HL-60 (cell line): Measurements from ENCODE around the gene SCYGR7.
"Not testable (repeated sequence)": the region's sequence is repeated elsewhere in the genome, so short reads cannot be mapped to it uniquely, and the experiment has no call there.

ENCODE experiments used
- DNase-seq, 2 experiments: peaks; one replicate each; pipeline ENCODE4 v3.0.0-alpha.2; 2010 to 2020; ENCODE audit warnings: low read depth in 1 of 2, low spot score in 1 of 2
- H3K27ac ChIP-seq: fragments of 250-450 bp; sonication (Bioruptor Pico); replicated peaks from 2 replicates; pipeline ENCODE4 v1.5.1; 2020; ENCODE audit warnings: mild to moderate bottlenecking, moderate library complexity
- H3K27me3 ChIP-seq: fragments of 250-450 bp; sonication (Bioruptor Pico); 2 replicates; pipeline ENCODE4 v1.5.1; 2021; ENCODE audit warnings: mild to moderate bottlenecking, moderate library complexity; ENCODE audit not compliant: insufficient read depth, poor library complexity, severe bottlenecking
- H3K4me3 ChIP-seq: replicated peaks from 2 replicates; pipeline ENCODE4 v1.5.1; 2011; ENCODE audit warnings: mild to moderate bottlenecking, control low read depth, low read length; ENCODE audit not compliant: insufficient read depth
- GABPA ChIP-seq: IDR thresholded peaks from 2 replicates; pipeline ENCODE4 v1.6.1; 2012; ENCODE audit warnings: low read depth
- POLR2AphosphoS5 ChIP-seq: IDR thresholded peaks from 2 replicates; pipeline ENCODE4 v1.6.1; 2012; ENCODE audit warnings: low read depth
- SPI1 ChIP-seq: IDR thresholded peaks from 2 replicates; pipeline ENCODE4 v1.6.1; 2012; ENCODE audit warnings: low read depth, mild to moderate bottlenecking, borderline replicate concordance
- TF ChIP-seq, protein P1 (sequence below): IDR thresholded peaks from one replicate; pipeline ENCODE4 v1.5.1; 2011; ENCODE audit warnings: low read length, control low read depth, inconsistent platforms; ENCODE audit not compliant: insufficient read depth
- TF ChIP-seq, protein P2 (sequence below): IDR thresholded peaks from 2 replicates; pipeline ENCODE4 v1.6.1; 2012; ENCODE audit warnings: low read depth; ENCODE audit not compliant: insufficient replicate concordance

Gene SCYGR7

DNA sequence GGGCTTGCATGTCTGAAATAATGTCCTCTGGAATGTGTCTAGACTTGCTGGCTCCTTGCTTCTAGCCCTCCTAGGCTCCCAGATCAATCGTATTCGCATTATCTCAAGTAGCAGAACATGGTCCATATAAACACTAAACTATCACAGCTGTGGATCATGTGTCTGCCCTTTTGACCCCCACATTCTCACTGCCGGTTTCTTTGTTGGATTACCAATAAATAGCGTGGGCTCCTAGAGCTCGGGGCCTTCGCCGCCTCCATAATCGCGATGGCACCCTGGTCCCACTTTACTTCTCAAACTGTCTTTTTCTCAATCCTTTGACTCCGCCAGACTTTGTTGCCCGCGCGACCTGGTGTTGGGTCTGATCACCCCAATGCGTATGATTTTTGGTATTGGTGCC lies 11.2 kb downstream of the SCYGR7 start:
- H3K4me3 ChIP-seq: no peak overlapping the region
- H3K27me3 ChIP-seq: no peaks in the 10 kb centered on the region
- no peak for DNase-seq
- H3K27ac ChIP-seq: no peak overlapping the region
- TF ChIP-seq SPI1: no peak
- TF ChIP-seq, protein P1, sequence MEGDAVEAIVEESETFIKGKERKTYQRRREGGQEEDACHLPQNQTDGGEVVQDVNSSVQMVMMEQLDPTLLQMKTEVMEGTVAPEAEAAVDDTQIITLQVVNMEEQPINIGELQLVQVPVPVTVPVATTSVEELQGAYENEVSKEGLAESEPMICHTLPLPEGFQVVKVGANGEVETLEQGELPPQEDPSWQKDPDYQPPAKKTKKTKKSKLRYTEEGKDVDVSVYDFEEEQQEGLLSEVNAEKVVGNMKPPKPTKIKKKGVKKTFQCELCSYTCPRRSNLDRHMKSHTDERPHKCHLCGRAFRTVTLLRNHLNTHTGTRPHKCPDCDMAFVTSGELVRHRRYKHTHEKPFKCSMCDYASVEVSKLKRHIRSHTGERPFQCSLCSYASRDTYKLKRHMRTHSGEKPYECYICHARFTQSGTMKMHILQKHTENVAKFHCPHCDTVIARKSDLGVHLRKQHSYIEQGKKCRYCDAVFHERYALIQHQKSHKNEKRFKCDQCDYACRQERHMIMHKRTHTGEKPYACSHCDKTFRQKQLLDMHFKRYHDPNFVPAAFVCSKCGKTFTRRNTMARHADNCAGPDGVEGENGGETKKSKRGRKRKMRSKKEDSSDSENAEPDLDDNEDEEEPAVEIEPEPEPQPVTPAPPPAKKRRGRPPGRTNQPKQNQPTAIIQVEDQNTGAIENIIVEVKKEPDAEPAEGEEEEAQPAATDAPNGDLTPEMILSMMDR: no peak
- TF ChIP-seq, protein P2, sequence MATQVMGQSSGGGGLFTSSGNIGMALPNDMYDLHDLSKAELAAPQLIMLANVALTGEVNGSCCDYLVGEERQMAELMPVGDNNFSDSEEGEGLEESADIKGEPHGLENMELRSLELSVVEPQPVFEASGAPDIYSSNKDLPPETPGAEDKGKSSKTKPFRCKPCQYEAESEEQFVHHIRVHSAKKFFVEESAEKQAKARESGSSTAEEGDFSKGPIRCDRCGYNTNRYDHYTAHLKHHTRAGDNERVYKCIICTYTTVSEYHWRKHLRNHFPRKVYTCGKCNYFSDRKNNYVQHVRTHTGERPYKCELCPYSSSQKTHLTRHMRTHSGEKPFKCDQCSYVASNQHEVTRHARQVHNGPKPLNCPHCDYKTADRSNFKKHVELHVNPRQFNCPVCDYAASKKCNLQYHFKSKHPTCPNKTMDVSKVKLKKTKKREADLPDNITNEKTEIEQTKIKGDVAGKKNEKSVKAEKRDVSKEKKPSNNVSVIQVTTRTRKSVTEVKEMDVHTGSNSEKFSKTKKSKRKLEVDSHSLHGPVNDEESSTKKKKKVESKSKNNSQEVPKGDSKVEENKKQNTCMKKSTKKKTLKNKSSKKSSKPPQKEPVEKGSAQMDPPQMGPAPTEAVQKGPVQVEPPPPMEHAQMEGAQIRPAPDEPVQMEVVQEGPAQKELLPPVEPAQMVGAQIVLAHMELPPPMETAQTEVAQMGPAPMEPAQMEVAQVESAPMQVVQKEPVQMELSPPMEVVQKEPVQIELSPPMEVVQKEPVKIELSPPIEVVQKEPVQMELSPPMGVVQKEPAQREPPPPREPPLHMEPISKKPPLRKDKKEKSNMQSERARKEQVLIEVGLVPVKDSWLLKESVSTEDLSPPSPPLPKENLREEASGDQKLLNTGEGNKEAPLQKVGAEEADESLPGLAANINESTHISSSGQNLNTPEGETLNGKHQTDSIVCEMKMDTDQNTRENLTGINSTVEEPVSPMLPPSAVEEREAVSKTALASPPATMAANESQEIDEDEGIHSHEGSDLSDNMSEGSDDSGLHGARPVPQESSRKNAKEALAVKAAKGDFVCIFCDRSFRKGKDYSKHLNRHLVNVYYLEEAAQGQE: no peak
- no peak for TF ChIP-seq GABPA
- no peak for TF ChIP-seq POLR2AphosphoS5

DNA sequence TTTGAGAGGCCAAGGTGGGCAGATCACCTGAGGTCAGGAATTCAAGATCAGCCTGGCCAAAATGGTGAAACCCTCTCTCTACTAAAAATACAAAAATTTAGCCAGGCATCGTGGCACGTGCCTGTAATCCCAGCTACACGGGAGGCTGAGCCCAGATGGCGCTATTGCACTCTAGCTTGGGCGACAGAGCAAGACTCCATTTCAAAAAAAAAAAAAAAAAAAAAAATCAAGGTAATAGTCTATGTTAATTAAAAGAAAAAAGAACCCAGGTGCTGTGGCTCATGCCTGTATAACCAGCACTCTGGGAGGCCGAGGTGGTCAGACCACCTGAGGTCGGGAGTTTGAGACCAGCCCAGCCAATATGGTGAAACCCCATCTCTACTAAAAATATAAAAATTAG lies 12.6 kb downstream of the SCYGR7 start:
- not testable (repeated sequence) for DNase-seq, H3K27me3 ChIP-seq, H3K27ac ChIP-seq, H3K4me3 ChIP-seq

DNA sequence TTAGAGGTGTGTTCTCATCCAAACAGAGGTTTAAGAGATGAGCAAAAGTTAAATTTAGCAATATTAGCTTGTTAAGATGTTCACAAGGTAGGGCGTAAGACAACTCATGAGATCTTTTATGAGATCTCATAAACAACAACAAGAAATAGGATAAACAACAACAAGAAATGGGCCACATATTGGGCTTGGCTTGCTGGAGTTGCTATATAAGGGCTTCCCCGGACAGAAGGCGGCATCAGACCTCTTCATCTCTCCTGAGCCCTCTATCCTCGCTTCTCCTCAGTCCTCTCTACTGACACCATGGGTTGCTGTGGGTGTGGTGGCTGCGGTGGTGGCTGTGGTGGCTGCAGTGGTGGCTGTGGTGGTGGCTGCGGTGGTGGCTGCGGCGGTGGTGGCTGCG lies 17.5 kb downstream of the SCYGR7 start, which contains the start of gene SCYGR8:
Gene SCYGR8, plus strand, starts transcription at position 301 of the 400 bp plus-strand sequence. Its CDS starts 0 bp downstream, at position 301.
- no peaks in the 10 kb centered on the region for H3K27me3 ChIP-seq
- H3K4me3 ChIP-seq: no peak within 1 kb of the TSS
- no peak within 1 kb of the TSS for H3K27ac ChIP-seq
- TF ChIP-seq POLR2AphosphoS5: no peak
- TF ChIP-seq GABPA: no peak
- no peak for TF ChIP-seq SPI1
- TF ChIP-seq, protein P1: no peak
- TF ChIP-seq, protein P2: no peak
- no peak for DNase-seq

DNA sequence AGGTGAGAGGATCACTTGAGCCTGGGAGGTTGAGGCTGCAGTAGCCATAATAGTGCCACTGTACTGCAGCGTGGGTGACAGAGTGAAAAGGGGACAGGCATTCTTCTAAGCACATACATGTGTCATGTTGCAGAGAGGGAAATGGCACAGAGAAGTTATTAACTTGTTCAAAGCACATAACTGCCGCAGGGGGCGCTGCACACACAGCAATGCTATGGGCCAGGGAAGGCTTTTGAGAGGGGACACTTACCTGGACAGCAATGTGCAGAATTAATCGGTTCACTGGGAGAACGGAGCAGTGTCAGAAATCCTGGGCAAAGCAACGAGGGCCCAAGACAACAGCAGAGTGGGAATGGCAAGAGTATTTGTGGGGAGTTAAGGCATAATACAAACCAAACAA lies 19.9 kb downstream of the SCYGR7 start:
- TF ChIP-seq, protein P2: no peak
- TF ChIP-seq GABPA: no peak
- TF ChIP-seq POLR2AphosphoS5: no peak
- TF ChIP-seq SPI1: no peak
- TF ChIP-seq, protein P1: no peak
- no peak for DNase-seq
- no peak overlapping the region for H3K27ac ChIP-seq
- H3K4me3 ChIP-seq: no peak overlapping the region
- H3K27me3 ChIP-seq: no peaks in the 10 kb centered on the region

DNA sequence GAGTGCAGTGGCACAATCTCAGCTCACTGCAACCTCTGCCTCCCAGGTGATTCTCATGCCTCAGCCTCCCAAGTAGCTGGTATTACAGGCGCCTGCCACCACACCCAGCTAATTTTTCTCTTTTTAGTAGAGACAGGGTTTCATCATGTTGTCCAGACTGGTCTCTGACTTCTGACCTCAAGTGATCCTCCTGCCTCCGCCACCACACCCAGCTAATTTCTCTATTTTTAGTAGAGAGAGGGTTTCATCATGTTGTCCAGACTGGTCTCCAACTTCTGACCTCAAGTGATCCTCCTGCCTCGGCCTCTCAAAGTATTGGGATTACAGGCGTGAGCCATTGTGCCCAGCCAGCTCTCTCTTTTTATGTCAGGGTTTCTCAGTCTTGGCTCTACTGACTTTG lies 28.1 kb downstream of the SCYGR7 start:
- not testable (repeated sequence) for H3K27ac ChIP-seq, H3K4me3 ChIP-seq, DNase-seq

More for the DNA sequence above, 28.1 kb downstream of the SCYGR7 start:
- not testable (repeated sequence) for H3K27me3 ChIP-seq
